Activated T-cell treated with anti-CD3 and anti-CD28 coated beads, Interleukin-2, amount 50 U/mL, for 72 hours (primary cell): ENCODE results near the gene CCDC15. TPM values are rescaled to one million over a fixed set of nuclear protein-coding genes. Genes with fewer than 3 reads are reported as not detected.
A peak's percentile ranks its signal among the peaks of the same experiment; 100 is the strongest.

Experiments used
- ATAC-seq, 2 donors: fragments of 150-1000 bp; cut with Tn5 transposase; replicated peaks in 1 of 2; 2 replicates each; pipeline ENCODE4 v1.10.0; 2021; ENCODE audit warnings: moderate library complexity in 2 of 2, mild to moderate bottlenecking in 1 of 2
- DNase-seq, 2 donors: peaks; one replicate each; pipeline ENCODE4 v3.0.0; 2021 to 2022; ENCODE audit warnings: mixed read lengths in 1 of 2
- H3K27ac Mint-ChIP-seq: one replicate; pipeline ENCODE4 v1.8.0; 2022; ENCODE audit warnings: mild to moderate bottlenecking, moderate library complexity, mixed read lengths
- H3K27me3 Mint-ChIP-seq: one replicate; pipeline ENCODE4 v1.8.0; 2022; ENCODE audit warnings: low read depth, mixed read lengths
- H3K36me3 Mint-ChIP-seq, 2 donors: one replicate each; pipeline ENCODE4 v1.8.0; 2022; ENCODE audit warnings: mixed read lengths in 2 of 2, mild to moderate bottlenecking in 1 of 2; ENCODE audit not compliant: insufficient read depth in 2 of 2
- H3K4me1 Mint-ChIP-seq: one replicate; pipeline ENCODE4 v1.8.0; 2022; ENCODE audit warnings: low read depth, mixed read lengths
- H3K4me3 Mint-ChIP-seq, 2 donors: one replicate each; pipeline ENCODE4 v1.8.0; 2022; ENCODE audit warnings: mild to moderate bottlenecking in 2 of 2, mixed read lengths in 2 of 2, moderate library complexity in 2 of 2
- H3K9me3 Mint-ChIP-seq, 2 donors: one replicate each; pipeline ENCODE4 v1.8.0; 2022; ENCODE audit warnings: mixed read lengths in 2 of 2
- total RNA-seq, 2 donors: library from RNA; stranded (reverse); gene quantifications; one replicate each; pipeline ENCODE4 v1.2.3, GENCODE V29; 2022

CCDC15 gene
- total RNA-seq, 2 donors from 2014 or later = 9.1 to 9.9 TPM

DNA sequence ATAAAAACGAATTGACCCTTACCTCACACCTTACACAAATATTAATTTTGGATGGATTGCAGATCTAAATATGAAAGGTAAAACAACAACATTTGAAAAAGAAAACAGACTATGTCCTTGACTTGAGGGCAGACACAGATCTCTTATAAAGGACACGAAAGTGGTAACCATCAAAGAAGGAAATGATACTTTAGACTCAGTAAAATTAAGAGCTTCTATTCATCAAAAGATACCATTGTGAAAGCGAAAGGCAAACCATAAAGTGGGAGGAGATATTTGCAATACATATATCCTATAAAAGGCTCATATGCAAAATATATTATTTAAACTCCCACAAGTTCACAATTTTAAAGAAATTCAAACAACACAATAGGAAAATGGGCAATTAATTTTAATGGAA is 23.2 kb upstream of the CCDC15 start:
- Mint-ChIP-seq H3K4me3 (no peak overlapping the region), H3K27ac (no peak overlapping the region), H3K27me3 (no peaks in the 10 kb centered on the region), H3K4me1 (peaks cover 12% of the 10 kb centered on the region), H3K36me3 (no peaks in the 10 kb centered on the region), H3K9me3 (no peaks in the 10 kb centered on the region)
- ATAC-seq = no peak
- DNase-seq = no peak

DNA sequence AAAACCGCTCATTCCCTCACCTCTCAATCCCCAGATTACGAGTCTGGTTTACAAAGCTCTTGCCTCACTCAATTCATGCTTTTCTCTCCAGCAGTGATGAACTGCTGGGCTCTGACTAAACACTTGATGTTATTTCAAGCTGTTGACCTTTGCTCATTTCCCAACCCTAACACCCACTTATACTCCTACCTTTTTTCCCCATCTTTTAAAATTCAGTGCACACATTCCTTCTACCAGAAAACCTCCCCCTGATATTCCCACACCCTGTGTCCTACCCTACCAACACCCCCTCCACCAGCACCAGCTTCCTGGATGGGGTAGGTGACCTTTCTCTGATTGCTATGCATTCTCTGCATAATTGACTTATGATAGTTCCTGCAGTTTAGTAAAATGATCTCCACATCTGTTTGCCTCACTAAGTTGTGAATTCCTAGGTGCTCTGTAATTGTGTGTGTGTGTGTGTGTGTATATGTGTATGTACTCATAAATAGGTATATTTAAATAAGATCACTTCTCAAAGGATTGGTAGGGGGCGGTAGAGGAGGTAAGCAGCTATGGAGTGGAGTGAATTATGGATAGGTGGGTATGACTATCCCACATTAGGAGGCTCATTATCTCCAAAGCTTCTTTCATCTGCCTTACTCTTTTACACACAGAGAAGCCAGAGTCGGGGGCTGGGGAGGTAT is 19.0 kb upstream of the CCDC15 start:
- no peak for ATAC-seq
- DNase-seq = no peak
- no peak overlapping the region for H3K4me3 Mint-ChIP-seq
- H3K27ac Mint-ChIP-seq = no peak overlapping the region
- H3K9me3 Mint-ChIP-seq = no peaks in the 10 kb centered on the region
- H3K27me3 Mint-ChIP-seq = no peaks in the 10 kb centered on the region
- H3K4me1 Mint-ChIP-seq = peaks cover 12% of the 10 kb centered on the region
- no peaks in the 10 kb centered on the region for H3K36me3 Mint-ChIP-seq

DNA sequence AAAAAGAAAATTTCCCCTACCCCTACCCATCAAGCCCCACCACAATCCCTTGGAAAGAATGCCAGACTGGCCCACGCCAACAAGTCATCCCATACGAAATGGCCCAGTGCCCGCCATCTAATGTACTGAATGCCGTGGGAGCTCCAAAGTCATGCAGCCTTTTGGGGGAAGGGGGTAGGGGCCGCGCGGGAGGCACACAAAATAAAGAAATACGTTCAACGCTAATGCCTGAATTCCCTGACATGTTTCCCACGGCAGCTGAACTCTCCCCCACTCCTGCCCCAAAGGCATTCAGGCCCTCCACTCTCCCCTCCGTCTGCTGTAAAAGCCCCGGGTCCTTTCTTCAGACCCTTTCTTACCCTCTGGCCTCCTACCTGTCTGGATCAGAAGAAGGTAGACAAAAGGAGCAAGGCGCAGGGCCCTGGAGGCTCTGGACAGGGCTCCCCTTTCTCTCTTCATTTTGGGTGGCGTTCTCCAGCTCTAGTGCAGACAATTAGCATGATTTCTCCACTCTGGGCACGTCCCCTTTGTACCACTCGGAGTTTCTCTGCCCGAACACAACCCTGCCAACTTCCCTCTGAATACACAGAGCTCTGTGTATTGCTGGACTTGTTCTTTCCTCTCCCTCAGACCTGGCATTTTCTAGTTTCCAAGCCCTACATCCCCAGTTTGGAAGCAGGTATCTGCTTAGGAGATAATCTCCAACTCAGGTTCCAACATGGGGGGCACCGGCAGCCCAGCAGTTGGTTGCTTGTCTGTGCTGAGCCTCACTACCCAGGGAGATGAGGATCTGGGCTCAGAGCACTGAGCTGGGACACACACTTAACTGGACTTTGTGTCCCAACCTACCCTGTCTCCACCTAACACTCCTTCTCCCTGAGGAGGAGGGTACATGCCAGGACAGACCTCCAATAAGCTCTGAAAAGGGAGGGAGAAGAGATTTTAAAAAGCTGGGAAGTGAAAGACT is 18.2 kb upstream of the CCDC15 start, which contains the start of gene HEPACAM:
Gene HEPACAM, minus strand, starts transcription at position 500 of the 967 bp plus-strand sequence. Its CDS starts 41 bp downstream, at position 459.
- Mint-ChIP-seq H3K27ac (no peak within 1 kb of the TSS), H3K36me3 (no peaks in the 10 kb centered on the region), H3K27me3 (no peaks in the 10 kb centered on the region), H3K9me3 (no peaks in the 10 kb centered on the region), H3K4me3 (no peak within 1 kb of the TSS), H3K4me1 (peaks cover 6% of the 10 kb centered on the region)
- DNase-seq (no peak), ATAC-seq (no peak)

DNA sequence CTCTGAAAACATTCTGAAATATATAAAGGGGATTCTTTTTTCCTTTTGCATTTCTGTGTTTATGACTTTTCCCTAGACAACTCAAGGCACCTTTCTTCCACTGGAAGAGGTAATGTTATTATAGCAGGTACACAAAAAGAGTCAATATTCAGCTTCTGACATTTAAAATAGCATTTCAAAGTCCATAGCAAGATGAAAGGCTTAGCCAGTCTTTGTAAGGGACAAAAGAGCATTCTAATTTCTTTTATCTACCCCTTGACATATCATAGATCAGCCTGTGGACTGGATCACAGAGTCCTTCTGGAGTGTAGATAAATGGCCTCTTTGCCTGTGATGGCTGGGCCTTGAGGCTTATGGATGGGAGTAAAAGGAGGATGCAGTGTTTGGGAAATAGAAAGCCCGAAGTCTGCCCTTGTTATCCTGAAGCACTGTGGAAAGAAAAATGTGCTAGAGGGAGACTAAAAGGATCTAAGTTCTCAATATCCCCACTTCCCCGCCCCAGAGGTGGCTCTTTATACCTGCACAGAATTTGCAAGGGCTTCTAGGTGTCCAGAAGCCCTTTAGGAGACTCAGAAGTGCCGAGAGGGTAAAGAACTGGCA is 16.6 kb upstream of the CCDC15 start:
- no peaks in the 10 kb centered on the region for H3K9me3 Mint-ChIP-seq
- no peaks in the 10 kb centered on the region for H3K27me3 Mint-ChIP-seq
- ATAC-seq = no peak
- no peak for DNase-seq
- no peak overlapping the region for H3K4me3 Mint-ChIP-seq
- H3K4me1 Mint-ChIP-seq = peaks cover 4% of the 10 kb centered on the region
- no peaks in the 10 kb centered on the region for H3K36me3 Mint-ChIP-seq
- no peak overlapping the region for H3K27ac Mint-ChIP-seq

DNA sequence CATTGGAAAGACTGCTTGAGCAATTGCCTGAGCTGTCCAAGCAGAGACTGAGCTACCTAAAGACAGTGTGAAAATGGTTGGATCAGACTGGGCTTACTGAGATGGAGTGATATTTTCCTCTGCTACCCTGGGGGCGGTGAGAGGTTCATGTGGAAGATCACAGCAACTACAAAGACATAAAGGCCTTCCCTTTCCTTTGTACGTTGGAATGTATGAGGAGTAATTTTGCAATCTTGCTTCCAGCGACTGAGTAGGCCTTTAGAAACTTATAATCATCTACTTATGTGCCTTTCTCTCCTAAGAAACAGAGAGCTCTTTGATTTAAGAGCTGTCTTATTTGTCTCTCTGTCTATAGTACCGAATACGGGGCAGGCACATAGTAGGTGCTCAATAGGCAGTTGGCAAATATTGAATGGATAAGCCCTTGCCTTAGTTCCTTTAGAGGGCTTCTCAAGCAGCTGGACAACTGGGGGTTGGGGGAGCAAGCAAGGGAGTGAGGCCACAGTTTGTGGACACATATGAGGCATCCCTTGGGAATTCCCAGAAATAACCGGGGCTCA is 15.7 kb upstream of the CCDC15 start:
- H3K27ac Mint-ChIP-seq = no peak overlapping the region
- no peak overlapping the region for H3K4me3 Mint-ChIP-seq
- no peaks in the 10 kb centered on the region for H3K27me3 Mint-ChIP-seq

DNA sequence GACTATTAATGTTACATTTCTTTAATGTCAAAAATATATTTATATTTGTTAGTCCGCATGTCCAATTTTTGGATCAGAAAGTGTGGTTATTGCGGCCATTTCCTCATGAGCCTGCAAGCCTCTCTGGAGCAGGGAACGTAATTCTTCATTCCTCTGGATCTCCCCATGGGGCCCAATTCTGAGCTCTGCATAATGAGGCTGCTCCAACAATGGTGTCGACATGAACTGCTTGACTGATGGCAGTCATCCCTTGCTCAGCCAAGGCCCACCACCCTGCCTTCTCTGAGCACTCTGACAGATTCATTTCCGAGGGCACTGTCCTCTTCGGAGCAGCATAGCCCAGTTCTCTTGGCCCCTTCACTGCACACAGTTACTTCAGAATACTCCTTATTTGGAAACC is 15.0 kb upstream of the CCDC15 start:
- no peak for DNase-seq
- no peaks in the 10 kb centered on the region for H3K36me3 Mint-ChIP-seq
- no peak overlapping the region for H3K27ac Mint-ChIP-seq
- ATAC-seq = no peak
- no peaks in the 10 kb centered on the region for H3K9me3 Mint-ChIP-seq
- H3K4me3 Mint-ChIP-seq = no peak overlapping the region
- no peaks in the 10 kb centered on the region for H3K27me3 Mint-ChIP-seq
- peaks cover 19% of the 10 kb centered on the region for H3K4me1 Mint-ChIP-seq

More for the DNA sequence above, 15.7 kb upstream of the CCDC15 start:
- Mint-ChIP-seq H3K9me3 (no peaks in the 10 kb centered on the region), H3K36me3 (no peaks in the 10 kb centered on the region), H3K4me1 (peaks cover 13% of the 10 kb centered on the region)
- DNase-seq = no peak
- ATAC-seq = no peak

DNA sequence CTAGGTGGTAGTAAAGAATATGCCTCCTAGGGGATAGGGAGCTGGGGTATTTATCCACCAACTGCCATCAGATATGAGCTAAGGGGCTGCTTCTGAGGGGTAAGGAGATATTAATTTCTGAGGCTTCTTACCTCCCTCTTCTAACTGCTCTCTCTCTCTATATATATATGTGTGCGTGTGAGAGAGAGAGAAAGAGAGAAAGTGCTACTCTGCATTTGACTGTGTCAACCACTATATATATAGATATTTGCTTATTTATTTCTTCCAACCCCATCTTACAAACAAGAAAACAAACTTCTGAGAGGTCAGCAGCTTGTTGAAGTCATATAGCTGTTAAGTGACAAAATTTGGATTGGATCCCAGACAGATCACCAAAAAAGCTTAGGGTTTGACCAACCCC is 12.3 kb upstream of the CCDC15 start:
- no peaks in the 10 kb centered on the region for H3K27me3 Mint-ChIP-seq
- no peak for DNase-seq
- no peak overlapping the region for H3K4me3 Mint-ChIP-seq
- no peaks in the 10 kb centered on the region for H3K9me3 Mint-ChIP-seq
- peaks cover 20% of the 10 kb centered on the region for H3K4me1 Mint-ChIP-seq
- no peaks in the 10 kb centered on the region for H3K36me3 Mint-ChIP-seq
- no peak for ATAC-seq
- H3K27ac Mint-ChIP-seq = no peak overlapping the region

DNA sequence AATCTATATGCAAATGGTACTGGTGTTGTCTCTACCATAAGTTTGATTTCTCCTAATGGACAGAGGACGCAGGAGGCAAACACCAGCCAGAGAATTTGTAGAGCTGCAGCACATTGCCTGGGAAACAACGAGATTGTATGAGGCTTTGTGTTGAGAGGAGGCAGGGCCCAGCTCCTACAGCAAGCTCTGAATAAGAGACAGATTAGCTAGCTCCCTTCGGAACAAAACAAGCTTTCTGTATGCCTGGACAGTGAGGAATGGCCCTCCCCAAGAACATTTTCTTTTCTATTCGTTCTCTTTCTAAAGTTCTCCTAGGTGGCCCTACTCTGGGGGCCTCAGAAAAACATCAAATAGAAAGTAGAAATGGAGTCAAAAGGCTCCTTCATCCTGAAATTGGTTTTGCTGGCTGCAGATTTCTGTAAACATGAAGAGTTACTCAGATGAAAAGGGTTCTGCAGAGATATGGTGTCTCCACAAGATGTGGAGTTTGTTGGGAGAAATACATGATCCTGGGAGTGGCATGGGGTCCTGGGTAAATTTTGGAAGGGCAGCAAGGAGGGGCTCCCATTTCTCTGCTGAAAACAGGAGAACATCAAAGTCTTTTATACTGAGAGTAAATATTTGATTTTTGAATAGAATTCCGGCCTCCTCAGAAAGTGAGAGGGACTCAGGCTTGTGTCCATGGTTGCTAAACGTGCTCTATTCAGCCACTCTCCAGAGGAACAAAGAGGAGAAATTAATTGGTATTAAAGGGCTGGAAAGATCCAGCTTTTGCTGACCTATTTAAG is 11.3 kb upstream of the CCDC15 start:
- H3K9me3 Mint-ChIP-seq = no peaks in the 10 kb centered on the region
- H3K36me3 Mint-ChIP-seq = no peaks in the 10 kb centered on the region

DNA sequence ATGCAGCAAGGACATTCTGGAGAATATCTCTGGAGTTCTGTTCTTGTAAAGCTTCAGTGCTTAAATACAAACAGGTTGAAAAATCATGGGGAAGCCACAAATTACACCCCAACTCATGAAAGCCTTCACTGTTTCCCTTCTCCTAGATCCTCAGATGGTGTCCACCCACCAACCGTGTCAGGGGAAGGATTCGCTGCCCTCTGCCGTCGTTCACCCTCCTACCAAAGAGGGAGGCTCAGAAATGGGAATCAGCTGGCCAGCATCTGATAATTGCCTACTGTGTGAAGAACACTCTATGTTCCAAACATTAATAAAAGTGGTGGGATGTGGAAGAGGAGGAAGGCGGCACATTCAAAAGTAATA is 10.8 kb upstream of the CCDC15 start:
- Mint-ChIP-seq H3K36me3 (peaks cover under 1 to 2% of the 10 kb centered on the region in 2 donors), H3K27ac (no peak overlapping the region), H3K4me1 (peaks cover 20% of the 10 kb centered on the region), H3K27me3 (no peaks in the 10 kb centered on the region), H3K4me3 (no peak overlapping the region), H3K9me3 (peaks cover 1 to 4% of the 10 kb centered on the region in 2 donors)
- DNase-seq (no peak), ATAC-seq (no peak)

More for the DNA sequence above, 11.3 kb upstream of the CCDC15 start:
- Mint-ChIP-seq H3K27me3 (no peaks in the 10 kb centered on the region), H3K4me3 (no peak overlapping the region), H3K27ac (no peak overlapping the region), H3K4me1 (peaks cover 20% of the 10 kb centered on the region)
- ATAC-seq (no peak), DNase-seq (no peak)

DNA sequence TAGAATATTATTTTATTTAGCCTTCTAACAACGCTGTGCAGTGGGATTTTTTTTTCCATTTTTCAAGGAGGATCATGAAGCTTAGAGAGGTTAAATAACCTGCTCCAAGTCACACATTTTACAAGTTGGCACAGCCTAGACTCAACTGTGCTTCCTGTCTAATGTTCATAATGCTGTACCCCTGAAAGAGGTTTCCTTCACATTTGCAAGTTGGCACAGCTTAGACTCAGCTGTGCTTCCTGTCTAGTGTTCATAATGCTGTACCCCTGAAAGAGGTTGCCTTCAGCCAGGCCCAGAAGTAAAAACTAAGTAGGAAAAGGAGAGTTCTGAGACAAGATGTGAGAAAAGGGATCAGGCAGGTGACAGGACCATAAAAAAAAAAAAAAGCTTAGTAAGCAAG is 10.3 kb upstream of the CCDC15 start:
- Mint-ChIP-seq H3K9me3 (peaks cover 5 to 7% of the 10 kb centered on the region in 2 donors), H3K36me3 (peaks cover 4 to 7% of the 10 kb centered on the region in 2 donors), H3K27ac (peak overlapping the region; percentile 58), H3K27me3 (no peaks in the 10 kb centered on the region), H3K4me1 (peaks cover 20% of the 10 kb centered on the region), H3K4me3 (no peak overlapping the region)
- DNase-seq = no peak
- ATAC-seq = no peak

DNA sequence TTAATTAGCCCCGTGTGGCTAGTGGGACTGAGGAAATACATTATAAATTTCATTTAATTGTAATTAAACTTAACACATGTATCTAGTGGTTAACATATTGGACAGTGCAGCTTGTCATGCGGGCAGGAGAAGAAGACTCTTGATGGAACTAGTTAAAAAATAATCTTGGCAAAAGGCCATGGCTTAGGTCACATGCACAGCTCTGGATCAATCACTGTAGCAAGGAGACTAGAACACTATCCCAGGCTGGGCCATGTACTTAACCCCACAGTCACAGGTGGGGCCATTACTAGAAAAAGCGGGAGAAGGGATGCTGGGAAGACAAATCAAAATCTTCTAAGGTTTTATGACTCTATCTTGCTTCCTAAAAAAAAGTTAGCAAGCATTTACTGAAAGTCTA is 9.4 kb upstream of the CCDC15 start:
- H3K4me3 Mint-ChIP-seq = no peak overlapping the region
- no peaks in the 10 kb centered on the region for H3K27me3 Mint-ChIP-seq
- H3K36me3 Mint-ChIP-seq = peaks cover 5 to 8% of the 10 kb centered on the region in 2 donors
- DNase-seq (no peak), ATAC-seq (no peak)
- peaks cover 5 to 11% of the 10 kb centered on the region in 2 donors for H3K9me3 Mint-ChIP-seq
- peaks cover 20% of the 10 kb centered on the region for H3K4me1 Mint-ChIP-seq
- no peak overlapping the region for H3K27ac Mint-ChIP-seq

DNA sequence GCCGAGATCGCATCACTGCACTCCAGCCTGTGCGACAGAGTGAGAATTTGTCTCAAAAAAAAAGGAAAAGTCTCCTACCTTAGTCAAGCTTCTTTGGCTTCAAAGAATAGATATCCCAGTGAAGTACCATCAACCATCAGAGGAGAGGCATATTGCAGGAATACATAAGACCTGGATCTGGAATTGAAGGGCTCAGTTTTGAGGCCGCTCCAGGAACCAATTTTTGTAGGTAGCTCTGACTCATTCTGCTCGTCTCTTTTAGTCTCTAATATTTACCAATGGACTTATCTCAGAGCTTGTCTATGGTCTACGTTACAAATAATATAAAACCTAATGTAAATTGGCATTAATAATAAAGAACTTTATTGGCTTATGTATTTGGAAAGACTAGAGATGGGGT is 8.2 kb upstream of the CCDC15 start:
- Mint-ChIP-seq H3K4me1 (peaks cover 20% of the 10 kb centered on the region), H3K27me3 (no peaks in the 10 kb centered on the region), H3K36me3 (peaks cover 5 to 10% of the 10 kb centered on the region in 2 donors), H3K9me3 (peaks cover 5 to 11% of the 10 kb centered on the region in 2 donors), H3K4me3 (no peak overlapping the region), H3K27ac (no peak overlapping the region)
- ATAC-seq = no peak
- no peak for DNase-seq
